ENCODE measurements around the gene RILPL2. TPM values are rescaled to one million over a fixed set of nuclear protein-coding genes. Genes with fewer than 3 reads are reported as not detected.

The RILPL2 gene
- total RNA-seq, 1 experiment from 2014 or later: 3.6 TPM

DNA sequence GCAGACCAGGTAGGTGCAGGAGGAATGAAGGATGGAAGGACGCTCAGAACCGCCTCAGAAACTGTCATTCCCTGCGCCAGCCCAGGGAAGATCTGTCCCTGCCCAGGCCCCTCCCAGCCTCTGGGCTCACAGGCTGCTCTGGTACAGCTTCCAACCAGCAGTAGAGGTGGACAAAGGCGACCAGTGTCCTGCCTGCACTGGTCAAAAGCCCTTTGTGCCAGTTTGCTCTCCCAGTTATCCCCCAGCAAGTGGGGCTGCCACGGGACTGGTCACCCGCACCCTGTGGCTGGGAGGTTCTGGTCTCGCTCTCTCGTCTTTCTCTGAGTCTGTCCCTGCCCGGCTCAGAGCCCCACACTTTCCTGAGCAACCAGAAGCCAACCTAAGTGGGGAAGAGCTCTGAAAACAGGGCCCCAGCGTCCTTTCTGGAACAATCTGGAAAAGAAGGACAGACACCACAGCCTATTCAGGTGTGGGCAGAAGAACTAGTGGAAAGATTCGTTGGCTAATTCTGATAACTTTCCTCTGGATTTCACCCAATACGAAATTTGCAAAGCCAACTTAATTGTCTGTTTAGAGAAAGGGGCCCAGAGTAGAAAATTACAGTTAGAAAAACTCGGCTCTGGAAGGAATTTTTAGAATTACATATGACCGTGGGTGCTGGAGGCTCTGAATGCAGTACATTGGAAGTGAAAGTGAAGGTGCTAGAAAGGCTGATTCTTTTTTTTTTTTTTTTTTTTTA, 43.1 kb upstream of the RILPL2 start:
- Histone ChIP-seq H3K4me1 (replicated peaks; ENCODE audit: insufficient read depth) (no peaks in the 10 kb centered on the region), H3K9me2 (ENCODE audit: insufficient read depth) (no peaks in the 10 kb centered on the region), H3F3A (ENCODE audit: insufficient read depth, low read depth) (no peaks in the 10 kb centered on the region; the same call in 1 of the 2 replicates), H2AFZ (no peak overlapping the region), H3K79me2 (ENCODE audit: low read depth) (no peaks in the 10 kb centered on the region), H4K20me1 (ENCODE audit: insufficient read depth) (no peaks in the 10 kb centered on the region), H3K27ac (no peak overlapping the region), H3K27me3 (ENCODE audit: insufficient read depth, low read depth) (no peaks in the 10 kb centered on the region), H3K4me3 (no peak overlapping the region), H3K4me2 (no peak overlapping the region), H3K36me3 (ENCODE audit: low read depth) (no peaks in the 10 kb centered on the region), H3K9me3 (ENCODE audit: insufficient read depth, low read depth) (no peaks in the 10 kb centered on the region)
- ChIA-PET CTCF (no interaction called here), POLR2A (ENCODE audit: unreplicated experiment) (interaction anchor here (0.5 to 0.6 kb wide), 2 partner anchors 87 to 96 kb away, joined by 3 to 4 read pairs; partner anchors contain the start of gene KMT5A)
- BruUV-seq (replicated peaks): no TSS peak
- DNase-seq: no peak
- TF ChIP-seq, protein P1, sequence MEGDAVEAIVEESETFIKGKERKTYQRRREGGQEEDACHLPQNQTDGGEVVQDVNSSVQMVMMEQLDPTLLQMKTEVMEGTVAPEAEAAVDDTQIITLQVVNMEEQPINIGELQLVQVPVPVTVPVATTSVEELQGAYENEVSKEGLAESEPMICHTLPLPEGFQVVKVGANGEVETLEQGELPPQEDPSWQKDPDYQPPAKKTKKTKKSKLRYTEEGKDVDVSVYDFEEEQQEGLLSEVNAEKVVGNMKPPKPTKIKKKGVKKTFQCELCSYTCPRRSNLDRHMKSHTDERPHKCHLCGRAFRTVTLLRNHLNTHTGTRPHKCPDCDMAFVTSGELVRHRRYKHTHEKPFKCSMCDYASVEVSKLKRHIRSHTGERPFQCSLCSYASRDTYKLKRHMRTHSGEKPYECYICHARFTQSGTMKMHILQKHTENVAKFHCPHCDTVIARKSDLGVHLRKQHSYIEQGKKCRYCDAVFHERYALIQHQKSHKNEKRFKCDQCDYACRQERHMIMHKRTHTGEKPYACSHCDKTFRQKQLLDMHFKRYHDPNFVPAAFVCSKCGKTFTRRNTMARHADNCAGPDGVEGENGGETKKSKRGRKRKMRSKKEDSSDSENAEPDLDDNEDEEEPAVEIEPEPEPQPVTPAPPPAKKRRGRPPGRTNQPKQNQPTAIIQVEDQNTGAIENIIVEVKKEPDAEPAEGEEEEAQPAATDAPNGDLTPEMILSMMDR (conservative IDR thresholded peaks at IDR 0.05): no peak
- no peak for TF ChIP-seq EZH2 (IDR thresholded peaks at IDR 0.05; ENCODE audit: low read depth)
- intact Hi-C loops (cut with micrococcal nuclease; ENCODE audit: unreplicated experiment): loop anchor here (10.0 kb wide), 1 partner anchor 55 kb away; the partner anchor contains the start of gene RILPL1

DNA sequence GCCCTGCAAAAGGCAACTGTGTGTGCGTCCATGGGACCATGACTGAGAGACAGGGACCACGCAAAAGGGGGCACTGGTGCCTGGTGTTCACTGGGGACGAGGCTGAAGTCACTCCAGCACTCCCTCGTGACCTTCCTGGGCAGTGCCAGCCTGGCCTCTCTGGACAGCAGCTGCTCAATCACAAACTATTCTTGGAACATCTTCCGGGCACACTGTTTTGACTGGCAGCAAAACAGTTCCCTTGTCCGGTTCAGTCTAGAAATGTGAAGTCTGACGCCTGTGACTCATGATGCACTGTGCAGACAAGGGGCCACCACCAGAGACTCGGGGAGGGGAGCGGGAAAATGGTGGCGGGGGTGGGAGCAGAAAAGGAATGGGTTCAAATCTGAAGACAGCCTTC, 42.3 kb upstream of the RILPL2 start:
- no peak for TF ChIP-seq EZH2 (IDR thresholded peaks at IDR 0.05; ENCODE audit: low read depth)
- TF ChIP-seq, protein P1 (conservative IDR thresholded peaks at IDR 0.05): no peak
- intact Hi-C loops (cut with micrococcal nuclease; ENCODE audit: unreplicated experiment): loop anchor here (10.0 kb wide), 1 partner anchor 56 kb away; the partner anchor contains the start of gene RILPL1
- Histone ChIP-seq H3K27me3 (ENCODE audit: insufficient read depth, low read depth) (no peaks in the 10 kb centered on the region), H3K4me2 (no peak overlapping the region), H3K36me3 (ENCODE audit: low read depth) (no peaks in the 10 kb centered on the region), H3F3A (ENCODE audit: insufficient read depth, low read depth) (no peaks in the 10 kb centered on the region; the same call in 1 of the 2 replicates), H3K27ac (no peak overlapping the region), H3K79me2 (ENCODE audit: low read depth) (no peaks in the 10 kb centered on the region), H3K4me1 (replicated peaks; ENCODE audit: insufficient read depth) (no peaks in the 10 kb centered on the region), H3K9me3 (ENCODE audit: insufficient read depth, low read depth) (no peaks in the 10 kb centered on the region), H2AFZ (no peak overlapping the region), H4K20me1 (ENCODE audit: insufficient read depth) (no peaks in the 10 kb centered on the region), H3K9me2 (ENCODE audit: insufficient read depth) (no peaks in the 10 kb centered on the region), H3K4me3 (no peak overlapping the region)
- DNase-seq: no peak
- no TSS peak for BruUV-seq (replicated peaks)
- CTCF ChIA-PET: no interaction called here
- POLR2A ChIA-PET (ENCODE audit: unreplicated experiment): no interaction called here

DNA sequence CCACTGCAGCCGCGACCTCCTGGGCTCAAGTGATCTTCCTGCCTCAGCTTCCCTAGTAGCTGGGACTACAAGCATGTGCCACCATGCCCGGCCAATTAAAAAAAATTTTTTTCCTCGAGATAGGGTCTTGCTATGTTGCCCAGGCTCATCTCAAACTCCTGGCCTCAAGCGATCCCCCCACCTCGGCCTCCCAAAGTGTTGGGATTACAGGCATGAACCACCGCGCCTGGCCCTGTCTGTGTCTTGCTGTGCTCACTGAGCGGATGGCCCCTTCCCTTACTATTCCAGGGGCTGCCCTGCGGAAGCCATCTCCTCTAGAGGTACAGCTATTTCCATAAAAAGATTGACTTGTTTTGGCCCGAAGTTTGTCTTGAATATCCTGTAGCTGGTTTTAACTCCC, 41.6 kb upstream of the RILPL2 start:
- CTCF ChIA-PET: no interaction called here

More for the DNA sequence above, 41.6 kb upstream of the RILPL2 start:
- no TSS peak for BruUV-seq (replicated peaks)
- Histone ChIP-seq H4K20me1 (ENCODE audit: insufficient read depth) (no peaks in the 10 kb centered on the region), H3K4me2 (no peak overlapping the region), H3K79me2 (ENCODE audit: low read depth) (no peaks in the 10 kb centered on the region), H2AFZ (no peak overlapping the region), H3K27ac (no peak overlapping the region), H3K4me1 (replicated peaks; ENCODE audit: insufficient read depth) (no peaks in the 10 kb centered on the region), H3K9me3 (ENCODE audit: insufficient read depth, low read depth) (no peaks in the 10 kb centered on the region), H3K4me3 (no peak overlapping the region), H3K27me3 (ENCODE audit: insufficient read depth, low read depth) (no peaks in the 10 kb centered on the region), H3F3A (ENCODE audit: insufficient read depth, low read depth) (no peaks in the 10 kb centered on the region; the same call in 1 of the 2 replicates), H3K9me2 (ENCODE audit: insufficient read depth) (no peaks in the 10 kb centered on the region), H3K36me3 (ENCODE audit: low read depth) (no peaks in the 10 kb centered on the region)
- intact Hi-C loops (cut with micrococcal nuclease; ENCODE audit: unreplicated experiment): loop anchor here (10.0 kb wide), 1 partner anchor 57 kb away; the partner anchor contains the start of gene RILPL1
- no peak for DNase-seq
- POLR2A ChIA-PET (ENCODE audit: unreplicated experiment): no interaction called here
- no peak for TF ChIP-seq EZH2 (IDR thresholded peaks at IDR 0.05; ENCODE audit: low read depth)
- TF ChIP-seq, protein P1 (conservative IDR thresholded peaks at IDR 0.05): no peak
